Fibroblast of peridontal ligament (primary cell): Measurements from ENCODE around the gene TPSG1.
"Not testable (repeated sequence)": the region's sequence is repeated elsewhere in the genome, so short reads cannot be mapped to it uniquely, and the experiment has no call there.

ENCODE experiments used
- DNase-seq: peaks from one replicate; pipeline ENCODE4 v3.0.0-alpha.2; 2010; ENCODE audit errors: extremely low read depth

The TPSG1 gene

GRCh38 chr16:1194665-1195392 is 30.2 kb downstream of the TPSG1 start:
- no peak for DNase-seq

GRCh38 chr16:1193825-1194581 is 31.1 kb downstream of the TPSG1 start:
- no peak for DNase-seq

- DNase-seq, result peak; percentile 1
Observed at GRCh38 chr16:1193143-1193824, 31.8 kb downstream of the TPSG1 start.

- DNase-seq, result no peak
Observed at GRCh38 chr16:1192384-1193073, 32.5 kb downstream of the TPSG1 start.

- DNase-seq, result not testable (repeated sequence)
Observed at GRCh38 chr16:1190789-1191188, 34.3 kb downstream of the TPSG1 start.

- no peak for DNase-seq
Observed at GRCh38 chr16:1189455-1189854, 35.6 kb downstream of the TPSG1 start.

GRCh38 chr16:1188432-1189189 is 36.5 kb downstream of the TPSG1 start:
- peak; percentile 7 for DNase-seq

GRCh38 chr16:1185460-1186207 is 39.4 kb downstream of the TPSG1 start:
- DNase-seq, result not testable (repeated sequence)

GRCh38 chr16:1184980-1185379 is 40.1 kb downstream of the TPSG1 start:
- no peak for DNase-seq

GRCh38 chr16:1184156-1184868 is 40.8 kb downstream of the TPSG1 start:
- no peak for DNase-seq

- peak; percentile 8 for DNase-seq
Observed at GRCh38 chr16:1182950-1183907, 41.8 kb downstream of the TPSG1 start.

GRCh38 chr16:1182316-1182671 is 42.8 kb downstream of the TPSG1 start:
- DNase-seq, result peak; percentile 29

- DNase-seq, result no peak
Observed at GRCh38 chr16:1181404-1182315, 43.4 kb downstream of the TPSG1 start.

GRCh38 chr16:1180549-1181403 is 44.3 kb downstream of the TPSG1 start:
- DNase-seq, result no peak

GRCh38 chr16:1178295-1178910 is 46.7 kb downstream of the TPSG1 start:
- DNase-seq, result no peak

GRCh38 chr16:1177750-1178149 is 47.3 kb downstream of the TPSG1 start:
- no peak for DNase-seq
